Measurements from ENCODE around the gene NLGN2. TPM values are rescaled to one million over a fixed set of nuclear protein-coding genes. Genes with fewer than 3 reads are reported as not detected.
A peak's percentile ranks its signal among the peaks of the same experiment; 100 is the strongest.
"Not testable (repeated sequence)": the region's sequence is repeated elsewhere in the genome, so short reads cannot be mapped to it uniquely, and the experiment has no call there.

NLGN2 gene
- 10 to 100 TPM in 1 of 3 donors, 1 to 10 TPM in 2; 2.9 to 38.0 (median 6.7) TPM for total RNA-seq
- long read RNA-seq, donor 1, full-length matches to known transcripts: 1 of 11 reads
- long read RNA-seq, donor 1, partial matches to known transcripts: 0 of 11 reads
- long read RNA-seq, donor 1, other reads (novel, unspliced or antisense): 10 of 11 reads
- long read RNA-seq, donor 2: 0 reads

DNA sequence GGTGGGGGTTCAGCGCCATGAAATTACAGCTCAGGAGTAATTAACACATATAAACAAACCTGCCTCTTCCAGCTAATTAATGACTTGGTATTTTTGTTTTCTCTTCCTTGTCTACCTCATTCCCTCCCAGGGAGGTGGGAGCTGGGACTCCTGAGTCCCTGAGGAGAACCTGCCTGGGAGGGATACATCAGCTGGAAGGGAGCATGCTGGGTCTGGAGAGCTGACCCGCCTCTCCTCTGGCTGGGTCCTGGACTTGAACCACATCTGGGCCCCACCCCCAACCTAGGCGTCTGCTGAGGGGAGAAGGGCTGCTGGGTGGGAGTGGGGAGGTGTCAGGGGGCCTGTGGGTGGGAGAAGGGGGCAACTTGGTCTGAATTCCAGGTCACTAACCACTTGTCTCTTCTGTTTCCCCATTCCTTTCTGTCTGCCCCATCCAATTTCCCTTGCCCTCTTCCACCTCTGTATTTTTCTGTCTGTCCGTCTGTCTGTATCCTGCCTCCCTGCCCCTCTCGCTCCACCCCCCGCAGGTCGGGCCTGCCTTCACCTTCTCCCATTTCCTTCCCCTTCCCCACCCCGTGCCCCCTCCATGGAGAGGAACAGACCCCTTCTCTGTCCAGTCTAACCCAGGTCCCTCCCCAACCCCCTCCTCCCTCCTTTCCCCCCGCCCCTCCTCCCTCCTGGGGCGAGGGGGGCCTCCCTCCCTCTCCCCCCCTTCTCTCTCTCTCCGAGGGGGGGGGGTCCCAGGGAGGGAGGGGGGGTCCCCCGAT is at the start of gene NLGN2:
TSS of gene NLGN2 (plus strand) at position 361 of the 767 bp plus-strand sequence. CDS start 411 bp downstream, outside the sequence.
- Histone ChIP-seq H3K36me3 (ENCODE audit: low read depth) (no peaks in the 10 kb centered on the region), H3K4me1 (ENCODE audit: low read depth) (peaks cover 14% of the 10 kb centered on the region), H3K4me3 (no peak within 1 kb of the TSS), H3K9me3 (no peaks in the 10 kb centered on the region)
- TF ChIP-seq CTCF (IDR thresholded peaks at IDR 0.05): no peak
- intact Hi-C loops (cut with DNase I, micrococcal nuclease): no loop called here
- DNase-seq (peak in 1 of 3 donors; percentile 31), ATAC-seq (no peak)

DNA sequence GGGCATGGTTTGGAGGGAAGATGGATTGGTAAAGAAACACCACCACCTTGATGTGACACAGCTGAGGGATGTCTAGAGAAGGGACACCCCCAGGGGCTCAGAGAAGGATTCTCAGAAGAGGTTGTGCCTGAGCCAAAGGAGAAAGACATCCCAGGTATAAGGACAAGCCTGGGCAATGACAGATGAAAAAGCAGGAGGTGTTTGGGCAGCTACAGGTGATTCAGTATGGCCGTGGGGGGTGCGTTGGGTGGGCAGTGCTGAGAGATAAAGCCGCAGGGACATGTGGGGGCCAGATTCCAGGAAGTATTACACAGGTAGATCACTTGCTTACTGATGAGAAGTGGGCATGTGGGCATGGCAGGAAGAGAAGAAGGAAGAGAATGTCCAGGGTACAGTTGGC is 45.7 kb upstream of the NLGN2 start:
- no peak for TF ChIP-seq CTCF (IDR thresholded peaks at IDR 0.05)
- Histone ChIP-seq H3K4me3 (no peak overlapping the region), H3K36me3 (ENCODE audit: low read depth) (no peaks in the 10 kb centered on the region), H3K9me3 (no peaks in the 10 kb centered on the region), H3K4me1 (ENCODE audit: low read depth) (no peaks in the 10 kb centered on the region)
- ATAC-seq (no peak), DNase-seq (no peak)
- intact Hi-C loops (cut with DNase I, micrococcal nuclease): no loop called here

DNA sequence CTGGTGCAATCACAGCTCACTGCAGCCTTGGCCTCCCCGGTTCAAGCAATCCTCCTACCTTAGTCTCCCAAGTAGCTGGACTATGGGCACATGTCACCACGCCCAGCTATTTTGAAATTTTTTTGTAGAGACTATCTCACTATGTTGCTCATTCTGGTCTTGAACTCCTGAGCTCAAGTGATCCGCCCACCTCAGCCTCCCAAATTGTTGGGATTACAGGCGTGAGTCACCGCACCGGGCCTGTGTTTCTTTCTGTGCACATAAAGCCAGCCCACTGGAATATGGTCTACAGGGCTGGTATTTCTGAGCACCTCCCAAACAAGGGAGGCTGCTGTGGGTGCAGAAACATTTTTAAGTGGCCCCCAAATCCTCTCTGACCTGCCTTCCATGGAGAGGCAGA is 44.3 kb upstream of the NLGN2 start:
- no peak for TF ChIP-seq CTCF (IDR thresholded peaks at IDR 0.05)
- Histone ChIP-seq H3K4me1 (ENCODE audit: low read depth) (no peaks in the 10 kb centered on the region), H3K9me3 (no peaks in the 10 kb centered on the region), H3K4me3 (no peak overlapping the region), H3K36me3 (ENCODE audit: low read depth) (no peaks in the 10 kb centered on the region)
- intact Hi-C loops (cut with DNase I, micrococcal nuclease): no loop called here
- no peak for DNase-seq
- ATAC-seq: no peak

- intact Hi-C loops (cut with DNase I, micrococcal nuclease); H3K9me3 ChIP-seq; H3K36me3 ChIP-seq (ENCODE audit: low read depth); H3K4me1 ChIP-seq (ENCODE audit: low read depth); ATAC-seq; DNase-seq; H3K4me3 ChIP-seq: not testable (repeated sequence)
Measured at GRCh38 chr17:7365963-7366362, 41.7 kb upstream of the NLGN2 start.

GRCh38 chr17:7367083-7367482 is 40.6 kb upstream of the NLGN2 start:
- DNase-seq: no peak
- ATAC-seq: no peak
- H3K9me3 ChIP-seq: no peaks in the 10 kb centered on the region
- H3K4me1 ChIP-seq (ENCODE audit: low read depth): no peaks in the 10 kb centered on the region
- intact Hi-C loops (cut with DNase I, micrococcal nuclease): no loop called here
- H3K36me3 ChIP-seq (ENCODE audit: low read depth): no peaks in the 10 kb centered on the region
- TF ChIP-seq CTCF (IDR thresholded peaks at IDR 0.05): no peak
- no peak overlapping the region for H3K4me3 ChIP-seq

DNA sequence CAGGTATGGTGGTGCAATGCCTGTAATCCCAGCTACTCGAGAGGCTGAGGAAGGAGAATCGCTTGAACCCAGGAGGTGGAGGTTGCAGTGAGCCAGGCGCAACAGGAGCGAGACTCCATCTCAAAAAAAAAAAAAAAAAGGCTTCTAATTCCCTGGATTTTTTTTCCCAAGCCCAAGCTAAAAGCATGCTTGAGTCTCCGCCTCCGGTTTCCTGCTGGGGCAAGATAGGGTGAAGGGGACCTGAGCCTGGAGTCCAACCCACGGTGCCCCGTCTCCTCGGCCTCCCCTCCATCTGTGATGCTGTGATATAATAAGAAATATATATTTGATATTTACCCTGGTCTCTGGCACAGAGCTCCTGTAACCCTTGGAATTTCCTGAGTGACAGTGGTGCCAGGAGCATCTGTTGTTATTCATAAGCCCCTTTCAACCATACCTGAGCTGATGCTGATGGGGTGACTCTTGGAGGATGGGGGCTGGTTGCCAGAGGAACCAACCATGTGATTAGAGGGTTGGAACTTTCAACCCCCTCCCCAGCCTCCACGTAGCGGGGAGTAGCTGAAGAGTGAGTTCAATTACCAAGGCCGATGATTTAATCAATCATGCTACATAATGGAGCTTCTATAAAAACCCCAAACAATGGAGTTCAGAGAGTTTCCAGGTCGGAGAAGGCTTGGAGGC is 39.6 kb upstream of the NLGN2 start:
- H3K36me3 ChIP-seq (ENCODE audit: low read depth): no peaks in the 10 kb centered on the region
- DNase-seq (no peak), ATAC-seq (no peak)
- H3K9me3 ChIP-seq: no peaks in the 10 kb centered on the region
- H3K4me1 ChIP-seq (ENCODE audit: low read depth): no peaks in the 10 kb centered on the region
- no peak overlapping the region for H3K4me3 ChIP-seq
- TF ChIP-seq CTCF (IDR thresholded peaks at IDR 0.05): no peak
- intact Hi-C loops (cut with DNase I, micrococcal nuclease): no loop called here

GRCh38 chr17:7368599-7368994 is 39.0 kb upstream of the NLGN2 start:
- ATAC-seq; H3K4me1 ChIP-seq (ENCODE audit: low read depth); DNase-seq; intact Hi-C loops (cut with DNase I, micrococcal nuclease); H3K9me3 ChIP-seq; H3K36me3 ChIP-seq (ENCODE audit: low read depth); H3K4me3 ChIP-seq: not testable (repeated sequence)
